Measurements from ENCODE around the gene CKS1B.
"Not testable (repeated sequence)": the region's sequence is repeated elsewhere in the genome, so short reads cannot be mapped to it uniquely, and the experiment has no call there.

The CKS1B gene

DNA sequence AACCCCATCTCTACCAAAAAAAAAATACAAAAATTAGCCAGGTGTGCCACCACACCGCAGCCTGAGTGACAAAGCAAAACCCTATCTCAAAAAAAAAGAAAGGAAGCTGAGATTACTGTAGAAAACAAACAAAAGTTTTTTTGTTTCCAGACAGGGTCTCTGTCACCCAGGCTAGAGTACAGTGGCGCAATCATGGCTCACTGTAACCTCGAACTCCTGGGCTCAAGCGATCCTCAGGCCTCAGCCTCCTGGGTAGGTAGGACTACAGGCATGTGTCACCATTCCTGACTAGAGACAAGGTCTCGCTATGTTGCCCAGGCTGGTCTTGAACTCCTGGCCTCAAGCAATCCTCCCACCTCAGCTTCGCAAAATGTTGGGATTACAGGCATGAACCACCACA, 10.1 kb upstream of the CKS1B start:
- no peak for DNase-seq (ENCODE audit: low read depth, low spot score)

DNA sequence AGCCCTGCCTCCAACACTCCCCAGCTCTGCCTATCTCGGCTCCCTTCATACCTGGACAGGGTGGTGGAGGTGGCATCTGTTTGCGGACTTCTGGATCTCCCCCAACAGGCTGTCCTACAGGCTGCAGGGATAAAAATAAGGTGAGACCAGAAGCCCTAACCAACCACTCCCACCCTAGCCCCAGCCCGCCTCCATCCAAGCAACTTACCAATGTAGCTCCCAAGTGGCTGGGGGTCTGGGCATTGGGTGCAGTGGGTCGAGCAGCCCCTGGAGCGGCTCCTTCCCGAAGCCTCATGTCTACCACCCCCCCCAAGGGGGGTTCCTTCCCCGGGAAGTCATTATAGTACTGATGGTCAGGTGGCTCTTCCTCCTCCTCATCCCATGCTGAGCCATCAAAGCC, 8.4 kb upstream of the CKS1B start:
- no peak for DNase-seq (ENCODE audit: low read depth, low spot score)

- no peak for DNase-seq (ENCODE audit: low read depth, low spot score)
Measured at GRCh38 chr1:154967331-154967950, 7.0 kb upstream of the CKS1B start.

DNA sequence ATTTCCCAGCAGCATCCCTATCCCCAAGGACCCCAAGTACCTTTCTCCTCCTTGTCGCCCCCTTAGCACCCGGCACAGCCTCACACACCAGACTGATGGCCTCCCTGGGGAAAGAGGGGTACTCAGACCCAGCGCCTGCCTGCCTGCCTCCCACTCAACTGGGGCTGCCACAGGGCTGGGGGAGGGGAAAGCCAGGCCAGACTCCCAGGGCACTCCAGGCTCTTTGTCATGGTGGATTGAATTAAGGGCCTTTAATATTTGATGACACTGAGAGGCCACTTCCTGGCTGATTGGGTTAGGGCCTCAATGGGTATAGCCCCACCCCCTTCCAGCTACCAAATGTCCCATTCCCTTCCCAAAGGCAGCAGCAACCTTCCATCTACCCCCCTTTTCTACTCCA, 5.8 kb upstream of the CKS1B start:
- no peak for DNase-seq (ENCODE audit: low read depth, low spot score)

GRCh38 chr1:154969246-154969645, 5.2 kb upstream of the CKS1B start:
- no peak for DNase-seq (ENCODE audit: low read depth, low spot score)

GRCh38 chr1:154969860-154970452, 4.5 kb upstream of the CKS1B start:
- no peak for DNase-seq (ENCODE audit: low read depth, low spot score)

DNA sequence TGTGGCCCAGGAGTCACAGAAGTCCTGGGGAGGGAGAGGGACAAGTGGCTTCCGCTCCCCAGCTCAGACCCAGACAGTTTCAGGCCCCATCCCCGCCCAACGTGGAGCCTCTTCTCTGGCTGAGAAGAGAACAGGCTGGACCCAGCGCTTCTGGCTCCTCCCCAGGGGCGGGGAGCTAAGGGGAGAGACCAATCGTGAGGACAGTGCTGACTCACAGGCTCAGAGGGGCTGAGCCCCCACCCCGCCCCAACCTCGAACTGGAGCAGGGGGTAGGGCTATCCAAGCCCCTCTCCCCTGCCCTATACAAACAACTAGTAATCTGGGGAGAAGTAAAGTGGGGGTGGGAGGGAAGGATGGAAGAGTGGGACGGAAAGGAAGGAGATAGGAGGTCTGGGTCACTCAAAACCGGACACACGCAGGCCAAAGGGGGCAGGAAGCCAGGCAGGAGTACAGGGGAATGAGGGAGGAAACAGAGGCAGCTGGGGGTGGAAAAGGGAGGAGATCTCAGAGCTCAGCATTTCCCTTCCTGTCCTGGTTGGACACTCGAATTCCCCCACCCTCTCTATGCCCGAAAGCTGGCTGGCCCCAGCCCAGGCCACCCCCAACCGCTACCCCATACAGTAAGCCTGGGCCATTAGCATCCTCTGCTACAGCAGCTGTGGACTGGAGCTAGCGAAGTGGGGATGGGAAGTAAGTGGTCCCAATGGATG, 3.7 kb upstream of the CKS1B start, which contains the start of gene SHC1:
TSS of gene SHC1 (minus strand) at position 117 of the 710 bp plus-strand sequence. CDS start 221 bp downstream, outside the sequence.
- peak; percentile 80 for DNase-seq (ENCODE audit: low read depth, low spot score)

- no peak for DNase-seq (ENCODE audit: low read depth, low spot score)
Measured at GRCh38 chr1:154971341-154971998, 3.0 kb upstream of the CKS1B start.

GRCh38 chr1:154972213-154972516, 2.3 kb upstream of the CKS1B start:
- no peak for DNase-seq (ENCODE audit: low read depth, low spot score)

DNA sequence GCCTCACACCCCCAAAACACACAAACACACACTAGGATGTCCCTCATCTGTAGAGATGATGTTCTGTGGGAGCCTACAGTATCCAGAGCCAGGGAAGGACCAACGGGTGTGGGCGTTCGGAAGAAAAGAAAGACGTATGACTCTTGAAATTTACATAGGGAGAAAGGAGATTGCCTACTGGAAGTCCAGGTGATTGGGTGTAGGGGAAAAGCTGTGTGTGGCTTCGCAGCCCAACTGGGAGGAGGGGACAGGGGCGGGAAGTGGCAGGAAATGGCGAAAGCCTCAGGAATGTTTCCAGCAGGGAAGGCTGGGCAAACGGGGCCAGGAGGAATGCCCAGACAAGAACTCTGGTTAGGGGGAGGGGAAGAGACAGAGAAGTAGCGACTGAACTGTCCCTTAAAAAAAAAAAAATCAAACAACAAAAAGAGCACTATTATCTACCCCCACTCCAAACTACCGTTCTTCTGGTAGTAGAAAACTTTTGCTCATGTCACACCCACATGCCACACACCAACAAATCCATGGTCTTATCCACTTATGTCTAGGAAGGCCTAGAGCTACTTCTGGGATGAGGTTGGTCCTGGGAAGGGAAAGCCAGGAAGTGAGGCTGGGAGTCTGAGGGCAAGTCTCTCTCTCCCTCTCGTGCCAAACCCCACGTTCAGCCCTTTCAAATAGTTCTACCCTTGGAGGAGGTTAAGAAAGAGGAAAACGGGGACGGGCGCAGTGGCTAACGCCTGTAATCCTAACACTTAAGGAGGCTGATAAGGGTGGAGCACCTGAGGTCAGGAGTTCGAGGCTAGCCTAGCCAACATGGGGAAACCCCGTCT, 1.8 kb upstream of the CKS1B start:
- no peak for DNase-seq (ENCODE audit: low read depth, low spot score)

DNA sequence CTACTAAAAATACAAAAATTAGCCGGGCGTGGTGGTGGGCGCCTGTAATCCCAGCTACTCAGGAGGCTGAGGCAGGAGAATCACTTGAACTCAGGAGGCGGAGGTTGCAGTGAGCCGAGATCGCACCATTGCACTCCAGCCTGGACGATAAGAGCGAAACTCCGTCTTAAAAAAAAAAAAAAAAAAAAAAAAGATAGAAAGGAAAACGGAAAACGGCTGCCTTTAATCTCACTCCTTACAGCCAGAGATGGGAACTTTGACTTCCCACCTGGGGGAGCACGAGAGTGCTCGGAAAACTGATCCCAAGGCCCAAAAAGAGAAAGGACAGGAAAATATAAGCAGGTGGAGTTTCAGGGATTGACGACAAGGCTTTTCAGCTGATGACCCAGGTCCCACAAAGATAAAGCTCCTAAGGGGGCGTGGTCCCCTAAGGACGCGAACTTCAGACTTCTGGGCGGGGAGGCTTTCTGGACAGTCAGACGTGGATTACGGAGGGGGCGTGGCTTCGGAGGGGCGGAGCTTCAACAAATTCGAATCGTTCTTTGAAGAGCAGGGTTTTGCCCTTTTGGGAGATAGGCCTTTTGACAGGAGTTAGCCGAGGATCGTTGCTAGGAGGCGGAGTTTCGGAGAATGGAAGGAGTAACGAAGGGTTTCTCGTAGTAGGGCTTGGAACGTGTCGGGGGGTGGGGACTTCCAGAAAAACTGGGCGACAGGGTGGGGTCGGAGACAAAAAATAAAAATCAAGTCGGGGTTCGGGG, 958 bp upstream of the CKS1B start:
- peak; percentile 79 for DNase-seq (ENCODE audit: low read depth, low spot score)

GRCh38 chr1:154974808-154975408, 427 bp downstream of the CKS1B start:
- no peak for DNase-seq (ENCODE audit: low read depth, low spot score)

- DNase-seq (ENCODE audit: low read depth, low spot score), result no peak
Measured at GRCh38 chr1:154975409-154976059, 1.1 kb downstream of the CKS1B start.

DNA sequence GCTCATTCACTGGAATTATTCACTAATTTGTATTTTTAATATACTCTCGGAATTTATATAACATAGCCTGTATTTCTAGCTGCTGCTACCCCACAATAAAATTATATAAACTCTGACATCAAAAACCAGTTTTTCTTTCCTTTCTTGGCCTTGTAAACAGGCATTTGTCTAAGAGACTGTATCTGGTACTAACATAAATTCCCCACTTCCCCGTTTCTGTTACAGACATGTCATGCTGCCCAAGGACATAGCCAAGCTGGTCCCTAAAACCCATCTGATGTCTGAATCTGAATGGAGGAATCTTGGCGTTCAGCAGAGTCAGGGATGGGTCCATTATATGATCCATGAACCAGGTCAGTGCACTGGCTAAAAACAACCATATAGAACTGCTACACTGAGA, 3.3 kb downstream of the CKS1B start:
- not testable (repeated sequence) for DNase-seq (ENCODE audit: low read depth, low spot score)

- DNase-seq (ENCODE audit: low read depth, low spot score), result no peak
Measured at GRCh38 chr1:154978360-154978759, 3.9 kb downstream of the CKS1B start.

DNA sequence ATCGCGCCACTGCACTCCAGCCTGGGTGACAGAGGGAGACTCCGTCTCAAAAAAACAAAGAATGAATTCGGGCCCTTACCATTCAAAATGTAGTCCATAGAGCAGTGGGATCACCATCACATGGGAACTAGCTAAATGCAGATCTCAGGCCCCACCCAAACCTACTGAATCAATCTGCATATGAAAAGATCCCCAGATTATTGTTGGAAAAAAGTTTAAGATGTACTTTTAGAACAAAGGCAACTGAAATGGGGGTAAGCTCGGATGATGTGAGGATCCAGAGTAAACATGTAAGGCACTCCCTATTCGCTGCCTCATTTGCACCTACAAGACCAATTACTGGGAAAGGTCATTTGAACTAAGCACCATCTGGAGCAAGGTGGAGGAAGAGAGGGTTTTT, 7.9 kb downstream of the CKS1B start:
- DNase-seq (ENCODE audit: low read depth, low spot score), result no peak

DNA sequence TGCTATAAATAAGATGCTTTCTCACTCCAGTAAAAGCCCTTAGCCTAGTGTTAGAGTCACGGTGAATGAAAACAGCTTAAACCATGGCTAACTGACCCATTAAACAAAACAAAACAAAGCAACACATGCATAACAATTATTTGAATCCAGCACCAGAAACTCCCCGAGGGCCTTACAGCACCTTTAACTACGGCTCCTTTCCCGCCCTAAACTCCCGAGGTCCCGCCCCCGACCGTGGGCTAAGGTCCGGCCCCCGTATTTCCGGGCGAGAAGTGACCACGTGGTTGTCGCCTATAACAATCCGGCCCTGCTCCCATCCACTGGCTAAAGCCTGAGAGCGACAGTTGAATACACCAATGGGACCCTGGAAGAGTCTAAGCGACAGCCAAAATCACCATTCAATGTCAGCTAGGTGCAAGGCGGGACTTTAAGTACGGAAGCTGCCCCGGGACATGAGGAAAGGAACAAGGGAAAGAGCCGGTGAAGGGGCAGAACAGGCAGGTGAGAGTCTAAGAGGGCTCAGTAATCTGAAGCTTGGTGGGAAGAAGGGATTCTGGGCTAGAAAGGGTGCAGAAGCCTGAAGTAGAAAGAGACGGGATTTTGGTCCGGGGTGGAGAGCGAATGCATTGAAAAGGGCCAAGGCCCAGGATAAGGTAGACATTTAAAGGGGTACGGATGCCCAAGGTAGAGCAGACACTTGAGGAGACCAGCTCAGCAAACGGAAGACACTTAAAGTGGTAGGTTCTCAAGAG, 8.6 kb downstream of the CKS1B start, which contains the start of gene FLAD1:
TSS of gene FLAD1 (plus strand) at position 448 of the 752 bp plus-strand sequence. CDS start 351 bp downstream, outside the sequence.
- DNase-seq (ENCODE audit: low read depth, low spot score), result peak; percentile 98

DNA sequence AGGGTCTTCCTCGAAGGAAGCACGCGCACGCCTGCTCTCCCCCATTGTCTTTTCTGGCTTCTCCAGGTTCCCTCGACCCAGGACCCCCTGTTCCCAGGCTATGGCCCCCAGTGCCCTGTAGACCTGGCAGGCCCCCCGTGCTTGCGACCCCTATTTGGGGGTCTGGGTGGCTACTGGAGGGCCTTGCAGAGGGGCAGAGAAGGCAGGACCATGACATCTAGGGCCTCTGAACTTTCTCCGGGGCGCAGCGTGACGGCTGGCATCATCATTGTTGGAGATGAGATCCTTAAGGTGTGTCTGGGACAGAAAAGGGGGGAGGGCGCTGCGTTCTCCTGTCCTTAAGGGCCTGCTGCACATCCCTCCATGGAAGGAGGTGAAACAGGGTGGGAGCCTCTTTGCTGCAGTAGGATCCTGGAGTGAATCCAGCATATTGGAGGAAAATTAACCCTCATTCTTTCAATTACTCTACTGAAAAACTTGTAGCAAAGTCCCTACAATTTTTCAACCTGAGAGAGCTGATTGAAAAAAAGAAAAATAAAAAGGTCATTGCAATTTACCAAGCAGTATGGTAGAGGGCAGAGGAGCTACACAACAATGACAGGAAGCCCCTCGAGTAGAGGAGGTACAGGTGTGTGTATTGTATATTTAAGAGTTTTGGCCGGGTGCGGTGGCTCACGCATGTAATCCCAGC, 9.4 kb downstream of the CKS1B start:
- DNase-seq (ENCODE audit: low read depth, low spot score), result no peak

GRCh38 chr1:154986736-154987135, 12.3 kb downstream of the CKS1B start:
- not testable (repeated sequence) for DNase-seq (ENCODE audit: low read depth, low spot score)

Data from brain pericyte (primary cell).